H9 (cell line): Measurements from ENCODE around the gene CDR2. TPM values are rescaled to one million over a fixed set of nuclear protein-coding genes. Genes with fewer than 3 reads are reported as not detected.

Experiments used
- DNase-seq: peaks from one replicate; pipeline ENCODE4 v3.0.0-alpha.2; 2017
- H2AFZ ChIP-seq: one replicate; pipeline ENCODE4 v1.6.1; 2013; ENCODE audit warnings: mild to moderate bottlenecking, low read length, control low read depth, moderate library complexity
- H2AK5ac ChIP-seq: 2 replicates; pipeline ENCODE4 v1.6.1; 2013; ENCODE audit warnings: low read length, control low read depth, mixed read lengths; ENCODE audit not compliant: insufficient read length
- H2BK120ac ChIP-seq: one replicate; pipeline ENCODE4 v1.6.1; 2013; ENCODE audit warnings: low read depth, mild to moderate bottlenecking, low read length, control low read depth, inconsistent platforms; ENCODE audit not compliant: poor library complexity, severe bottlenecking
- H2BK12ac ChIP-seq: 2 replicates; pipeline ENCODE4 v1.6.1; 2013; ENCODE audit warnings: low read length, control low read depth, mixed read lengths, low read depth; ENCODE audit not compliant: insufficient read length
- H2BK15ac ChIP-seq: 2 replicates; pipeline ENCODE4 v1.6.1; 2013; ENCODE audit warnings: low read depth, low read length, control low read depth
- H2BK20ac ChIP-seq: one replicate; pipeline ENCODE4 v1.6.1; 2013; ENCODE audit warnings: low read depth, mild to moderate bottlenecking, low read length, control low read depth, inconsistent platforms; ENCODE audit not compliant: poor library complexity, severe bottlenecking
- H2BK5ac ChIP-seq: 2 replicates; pipeline ENCODE4 v1.6.1; 2013; ENCODE audit warnings: low read length, control low read depth, mixed read lengths; ENCODE audit not compliant: insufficient read length
- H3K14ac ChIP-seq: 2 replicates; pipeline ENCODE4 v1.6.1; 2013; ENCODE audit warnings: low read length, control low read depth; ENCODE audit not compliant: insufficient read depth
- H3K18ac ChIP-seq: 2 replicates; pipeline ENCODE4 v1.6.1; 2013; ENCODE audit warnings: low read depth, mild to moderate bottlenecking, mixed read lengths, low read length, control low read depth; ENCODE audit not compliant: insufficient read length
- H3K23ac ChIP-seq: 2 replicates; pipeline ENCODE4 v1.6.1; 2013; ENCODE audit warnings: low read length, control low read depth, mixed read lengths, low read depth; ENCODE audit not compliant: insufficient read length
- H3K23me2 ChIP-seq: 2 replicates; pipeline ENCODE4 v1.6.1; 2013; ENCODE audit warnings: low read depth, mild to moderate bottlenecking, mixed read lengths, low read length, control low read depth; ENCODE audit not compliant: insufficient read length, poor library complexity, severe bottlenecking
- H3K27ac ChIP-seq: 2 replicates; pipeline ENCODE4 v1.5.1; 2013; ENCODE audit warnings: low read length, control low read depth, mixed read lengths, low read depth; ENCODE audit not compliant: insufficient read length
- H3K27me3 ChIP-seq: 2 replicates; pipeline ENCODE4 v1.6.1; 2013; ENCODE audit warnings: low read length, control low read depth, inconsistent platforms; ENCODE audit not compliant: insufficient read depth
- H3K4ac ChIP-seq: 2 replicates; pipeline ENCODE4 v1.6.1; 2013; ENCODE audit warnings: low read depth, mild to moderate bottlenecking, control low read depth, inconsistent platforms, low read length, moderate library complexity
- H3K4me1 ChIP-seq: 2 replicates; pipeline ENCODE4 v1.6.1; 2013; ENCODE audit warnings: low read length, control low read depth, inconsistent platforms; ENCODE audit not compliant: insufficient read depth
- H3K4me2 ChIP-seq: 2 replicates; pipeline ENCODE4 v1.6.1; 2013; ENCODE audit warnings: low read length, control low read depth, mixed read lengths; ENCODE audit not compliant: insufficient read length, insufficient read depth
- H3K56ac ChIP-seq: 2 replicates; pipeline ENCODE4 v1.6.1; 2013; ENCODE audit warnings: low read depth, mild to moderate bottlenecking, mixed read lengths, low read length, control low read depth; ENCODE audit not compliant: insufficient read length
- H3K79me1 ChIP-seq: 2 replicates; pipeline ENCODE4 v1.6.1; 2013; ENCODE audit warnings: low read depth, mild to moderate bottlenecking, moderate library complexity, low read length, control low read depth, inconsistent platforms; ENCODE audit not compliant: insufficient read depth, poor library complexity, severe bottlenecking
- H3K79me2 ChIP-seq: 2 replicates; pipeline ENCODE4 v1.6.1; 2013; ENCODE audit warnings: low read length, control low read depth, inconsistent platforms; ENCODE audit not compliant: insufficient read depth
- H3K9ac ChIP-seq: 2 replicates; pipeline ENCODE4 v1.6.1; 2013; ENCODE audit warnings: low read length, control low read depth, mixed read lengths; ENCODE audit not compliant: insufficient read length; ENCODE audit errors: extremely low read depth
- H3K9me3 ChIP-seq: one replicate; pipeline ENCODE4 v1.6.1; 2013; ENCODE audit warnings: low read depth, low read length, inconsistent platforms; ENCODE audit not compliant: control insufficient read depth
- H3T11ph ChIP-seq: one replicate; pipeline ENCODE4 v1.6.1; 2013; ENCODE audit warnings: mild to moderate bottlenecking, low read length, control low read depth, inconsistent platforms
- H4K20me1 ChIP-seq: one replicate; pipeline ENCODE4 v1.6.1; 2013; ENCODE audit not compliant: control insufficient read depth, insufficient read length, insufficient read depth
- H4K5ac ChIP-seq: 2 replicates; pipeline ENCODE4 v1.6.1; 2013; ENCODE audit warnings: low read depth, mild to moderate bottlenecking, mixed read lengths, low read length, control low read depth; ENCODE audit not compliant: insufficient read length
- H4K8ac ChIP-seq: replicated peaks from 2 replicates; pipeline ENCODE4 v1.6.1; 2013; ENCODE audit warnings: low read length, control low read depth, mixed read lengths, low read depth; ENCODE audit not compliant: insufficient read length
- H4K91ac ChIP-seq: 2 replicates; pipeline ENCODE4 v1.6.1; 2013; ENCODE audit warnings: low read depth, mild to moderate bottlenecking, moderate library complexity, mixed read lengths, low read length, control low read depth; ENCODE audit not compliant: insufficient read length
- H3K27ac Mint-ChIP-seq, 3 experiments: 2 replicates in 2 of 3; 3 replicates in 1 of 3; pipeline ENCODE4 v1.8.0; 2020 to 2021; ENCODE audit warnings: mixed read lengths in 3 of 3, mild to moderate bottlenecking in 1 of 3, moderate library complexity in 1 of 3
- H3K27me3 Mint-ChIP-seq: 2 replicates; pipeline ENCODE4 v1.8.0; 2021; ENCODE audit warnings: low read depth, mild to moderate bottlenecking, moderate library complexity, mixed read lengths
- H3K36me3 Mint-ChIP-seq, 3 experiments: 2 replicates in 2 of 3; 3 replicates in 1 of 3; pipeline ENCODE4 v1.8.0; 2020 to 2021; ENCODE audit warnings: low read depth in 3 of 3, mixed read lengths in 3 of 3; ENCODE audit not compliant: insufficient read depth in 1 of 3
- H3K4me1 Mint-ChIP-seq, 2 experiments: 2 replicates each; pipeline ENCODE4 v1.8.0; 2020; ENCODE audit warnings: mixed read lengths in 2 of 2
- H3K4me3 Mint-ChIP-seq, 2 experiments: 2 replicates in 1 of 2; 3 replicates in 1 of 2; pipeline ENCODE4 v1.8.0; 2020 to 2021; ENCODE audit warnings: mild to moderate bottlenecking in 2 of 2, mixed read lengths in 2 of 2, moderate library complexity in 1 of 2
- H3K9me3 Mint-ChIP-seq, 2 experiments: 2 replicates in 1 of 2; 3 replicates in 1 of 2; pipeline ENCODE4 v1.8.0; 2020; ENCODE audit warnings: mild to moderate bottlenecking in 2 of 2, mixed read lengths in 2 of 2, moderate library complexity in 1 of 2
- CTCF ChIP-seq: fragments of 200-600 bp; sonication (generic); conservative IDR thresholded peaks from 3 replicates; pipeline ENCODE4 v1.8.0; 2021; ENCODE audit warnings: antibody characterized with exemption, mild to moderate bottlenecking
- WGBS: extraction: QIAGEN DNeasy Blood & Tissue Kit; methylation state at CpG from one replicate; pipeline ENCODE4 v1.1.7; 2013; ENCODE audit warnings: missing lambda C conversion rate, low lambda C conversion rate, mixed read lengths; ENCODE audit not compliant: insufficient read length; ENCODE audit errors: extremely low coverage; 5-methylcytosine and 5-hydroxymethylcytosine counted together
- total RNA-seq: library from RNA; stranded (reverse); gene quantifications from 2 replicates; pipeline ENCODE4 v1.2.1, GENCODE V29; 2021

Gene CDR2
- total RNA-seq, 1 experiment from 2014 or later: 33.4 TPM

GRCh38 chr16:22380529-22380928 is 6.1 kb upstream of the CDR2 start:
- Histone ChIP-seq H3K79me1 (no peaks in the 10 kb centered on the region), H4K8ac (no peak overlapping the region), H2BK12ac (no peak overlapping the region), H3K4ac (no peak overlapping the region), H3K18ac (no peak overlapping the region), H2BK5ac (no peak overlapping the region), H2AFZ (no peak overlapping the region), H3K9me3 (no peaks in the 10 kb centered on the region), H3K4me2 (no peak overlapping the region), H3K4me1 (no peaks in the 10 kb centered on the region), H2AK5ac (no peak overlapping the region), H3K27me3 (no peaks in the 10 kb centered on the region), H3K14ac (no peak overlapping the region), H4K91ac (no peak overlapping the region), H4K20me1 (no peaks in the 10 kb centered on the region), H3K27ac (no peak overlapping the region), H2BK15ac (no peak overlapping the region), H3T11ph (no peak overlapping the region), H3K79me2 (no peaks in the 10 kb centered on the region), H3K23ac (no peak overlapping the region), H2BK20ac (no peak overlapping the region), H3K23me2 (no peaks in the 10 kb centered on the region), H3K56ac (no peak overlapping the region), H4K5ac (no peak overlapping the region), H2BK120ac (no peak overlapping the region), H3K9ac (no peak overlapping the region)
- no CpG with 5 or more reads among the region's 1 CpG for WGBS
- Mint-ChIP-seq H3K4me3 (no peak overlapping the region), H3K9me3 (no peaks in the 10 kb centered on the region), H3K27me3 (peaks cover 8% of the 10 kb centered on the region), H3K27ac (no peak overlapping the region), H3K4me1 (peaks cover 5 to 9% of the 10 kb centered on the region in 2 experiments), H3K36me3 (no peaks in the 10 kb centered on the region)
- TF ChIP-seq CTCF: no peak
- no peak for DNase-seq
